Right cardiac atrium (tissue), 5 donors: ENCODE measurements around the gene NAA80. TPM values are rescaled to one million over a fixed set of nuclear protein-coding genes. Genes with fewer than 3 reads are reported as not detected.
A peak's percentile ranks its signal among the peaks of the same experiment; 100 is the strongest.

ENCODE experiments used
- ATAC-seq, 2 donors: fragments of 200-7000 bp; cut with Tn5 transposase; one replicate each; pipeline versions ENCODE4 v1.8.0 to v1.9.1; 2020; ENCODE audit warnings: moderate library complexity in 2 of 2, mild to moderate bottlenecking in 1 of 2
- DNase-seq, 3 donors: peaks; one replicate each; pipeline ENCODE4 v3.0.0-alpha.2; 2020
- H3K27ac ChIP-seq: one replicate; pipeline ENCODE4 v1.5.1; 2013; ENCODE audit warnings: mild to moderate bottlenecking, low read length, control low read depth, moderate library complexity
- H3K27me3 ChIP-seq: one replicate; pipeline ENCODE4 v1.6.1; 2013; ENCODE audit not compliant: control insufficient read depth, insufficient read depth
- H3K4me1 ChIP-seq: one replicate; pipeline ENCODE4 v1.6.1; 2013; ENCODE audit warnings: low read length; ENCODE audit not compliant: control insufficient read depth, insufficient read depth
- H3K4me3 ChIP-seq: one replicate; pipeline ENCODE4 v1.5.1; 2013; ENCODE audit warnings: low read length, control low read depth
- H3K9me3 ChIP-seq: one replicate; pipeline ENCODE4 v1.6.1; 2013; ENCODE audit warnings: low read length; ENCODE audit not compliant: control insufficient read depth
- WGBS: extraction: QIAGEN DNeasy Blood & Tissue Kit; methylation state at CpG from one replicate; pipeline ENCODE4 v1.1.7; 2013; 5-methylcytosine and 5-hydroxymethylcytosine counted together
- intact Hi-C, 4 donors: fragments of 100-400 bp; cut with DNase I; formaldehyde crosslinking; loops; one replicate each; pipeline versions ENCODE4 v1.11.0 to v1.14.0; 2022 to 2023
- polyA plus RNA-seq: library from polyadenylated mRNA; stranded (reverse); fragments of 200-250 nt; gene quantifications from one replicate; pipeline ENCODE4 v1.2.3, GENCODE V29; 2013
- total RNA-seq, 4 donors: library from RNA; stranded (reverse); fragmentation: NEBNext Ultra II Directional; extraction: Animal tissue kit (Norgen Biotek cat#: 25700); gene quantifications; one replicate each; pipeline ENCODE4 v1.2.1, GENCODE V29; 2021
- donor health status: healthy with polysubstance abuse.
- donor health status: DM: no; HTN: yes; CAD: no.
- donor health status: DM: no; HTN: no; CAD: no.
- donor health status: DM: no; HTN: yes; CAD: no; lungs with severe emphysema.
- donor health status: DM: yes; HTN: yes; CAD: no.

Gene NAA80
- total and polyA plus RNA-seq, 5 donors: 8.1 to 11.5 (median 9.0) TPM

DNA sequence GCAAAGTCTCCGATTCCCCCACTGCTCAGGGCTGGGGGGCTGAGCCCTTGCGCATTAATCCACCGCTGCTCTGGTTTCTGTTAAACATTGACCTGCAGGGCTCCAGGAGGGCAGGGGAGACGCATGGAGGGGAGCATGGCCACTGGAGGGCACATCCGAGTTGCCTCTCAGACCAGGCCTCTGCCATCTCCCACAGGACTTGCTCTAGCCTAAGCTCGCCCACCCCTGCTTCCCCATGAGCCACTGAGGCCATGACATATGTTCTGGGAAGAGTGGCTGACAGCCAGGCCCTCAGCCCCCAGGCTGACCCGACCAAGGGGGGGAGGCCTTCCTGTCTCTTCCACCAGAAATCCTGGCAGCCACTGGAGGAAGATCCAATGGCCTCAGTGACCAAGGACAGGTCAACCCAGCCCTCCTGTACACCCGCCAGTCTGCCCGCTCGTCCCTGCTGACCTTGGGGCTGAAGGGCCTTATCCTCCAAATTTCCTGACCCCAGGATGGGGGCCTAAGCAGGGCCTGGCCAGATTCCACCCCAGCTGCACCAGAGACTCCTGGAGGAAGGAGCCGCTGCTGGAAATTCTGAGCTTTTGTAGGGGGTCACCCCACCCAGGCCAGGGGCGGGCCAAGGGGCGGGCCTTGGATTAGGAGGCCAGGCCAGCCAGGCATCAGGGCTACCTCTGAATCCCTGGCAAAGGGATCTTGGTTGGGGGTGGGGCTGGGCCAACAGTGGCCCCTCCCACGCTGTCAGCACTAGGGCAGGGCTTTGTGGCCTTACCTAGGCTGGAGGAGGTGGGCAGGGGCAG, 4.0 kb upstream of the NAA80 start, which contains the start of gene HYAL1:
HYAL1 (minus strand) TSS at position 562 of the 803 bp plus-strand sequence. CDS start 618 bp downstream, outside the sequence.
- Histone ChIP-seq H3K9me3 (no peaks in the 10 kb centered on the region), H3K4me3 (peak within 1 kb of the TSS; percentile 24), H3K27me3 (no peaks in the 10 kb centered on the region), H3K4me1 (peaks cover 9% of the 10 kb centered on the region), H3K27ac (peak within 1 kb of the TSS; percentile 80)
- intact Hi-C loops: no loop called here
- peak; percentile 40 to 59 for ATAC-seq
- DNase-seq: peak; percentile 88 to 93 (median 92)
- WGBS: 49% methylated on average over 14 of the region's 14 CpGs

DNA sequence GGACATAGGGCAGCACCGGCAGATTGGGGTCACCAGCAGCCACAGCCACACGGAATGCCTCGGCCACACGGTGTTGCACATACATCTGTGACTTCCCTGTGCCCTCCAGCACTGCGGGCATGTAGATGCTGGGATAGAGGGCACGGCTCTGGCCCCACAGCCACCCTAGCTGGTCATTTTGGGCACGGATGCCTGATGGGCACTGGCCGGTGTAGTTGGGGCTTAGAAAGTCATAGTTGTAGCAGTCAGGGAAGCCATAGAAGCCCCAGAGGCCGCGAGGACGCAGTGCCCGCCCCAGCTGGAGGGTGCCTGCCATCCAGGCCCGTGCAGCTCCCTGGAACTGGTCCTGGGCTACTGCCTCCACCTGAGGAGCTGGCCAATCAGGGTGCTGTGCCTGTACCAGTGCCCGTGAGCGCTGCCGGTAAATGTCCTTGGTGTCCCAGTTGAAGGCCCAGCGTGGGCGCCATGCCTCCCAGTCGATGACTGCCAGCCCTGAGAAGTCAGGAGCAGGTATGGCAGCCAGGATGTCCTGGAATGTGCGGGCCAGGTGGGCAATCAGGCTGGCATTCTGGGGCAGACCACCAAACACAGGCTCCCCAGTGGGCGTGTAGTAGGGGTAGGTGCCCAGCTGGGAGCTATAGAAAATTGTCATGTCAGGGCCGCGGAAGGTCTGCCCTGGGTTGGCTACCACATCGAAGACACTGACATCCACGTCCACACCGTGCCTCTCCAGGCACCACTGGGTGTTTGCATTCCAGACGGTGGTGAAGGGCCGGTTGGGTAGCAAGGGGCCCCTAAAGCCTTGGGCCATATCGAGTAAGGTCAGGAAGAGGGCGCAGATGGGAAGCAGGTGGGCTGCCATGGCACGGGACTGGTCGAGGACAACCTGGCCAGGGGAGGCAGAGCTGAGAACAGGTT, 3.1 kb upstream of the NAA80 start:
- DNase-seq (peak in 2 of 3 donors; percentile 66 to 67), ATAC-seq (no peak)
- 76% methylated on average over 32 of the region's 32 CpGs for WGBS
- peaks cover 10% of the 10 kb centered on the region for H3K4me1 ChIP-seq
- H3K27ac ChIP-seq: peak overlapping the region; percentile 80
- no peaks in the 10 kb centered on the region for H3K9me3 ChIP-seq
- no peaks in the 10 kb centered on the region for H3K27me3 ChIP-seq
- H3K4me3 ChIP-seq: peak overlapping the region; percentile 24
- intact Hi-C loops: no loop called here

- H3K9me3 ChIP-seq: no peaks in the 10 kb centered on the region
- peak overlapping the region; percentile 91 for H3K27ac ChIP-seq
- no peak overlapping the region for H3K4me3 ChIP-seq
- intact Hi-C loops: no loop called here
- no peaks in the 10 kb centered on the region for H3K27me3 ChIP-seq
- DNase-seq (no peak), ATAC-seq (no peak)
- 82% methylated on average over 6 of the region's 6 CpGs for WGBS
- H3K4me1 ChIP-seq: peaks cover 10% of the 10 kb centered on the region
Measured at GRCh38 chr3:50300681-50301254, 1.6 kb upstream of the NAA80 start.

- intact Hi-C loops: no loop called here
- 44% methylated on average over 12 of the region's 12 CpGs for WGBS
- H3K4me1 ChIP-seq: peaks cover 10% of the 10 kb centered on the region
- no peaks in the 10 kb centered on the region for H3K27me3 ChIP-seq
- ATAC-seq (no peak), DNase-seq (peak in 2 of 3 donors; percentile 70 to 74)
- no peaks in the 10 kb centered on the region for H3K9me3 ChIP-seq
- H3K27ac ChIP-seq: peak overlapping the region; percentile 91
- H3K4me3 ChIP-seq: peak overlapping the region; percentile 30
Measured at GRCh38 chr3:50299929-50300680, 900 bp upstream of the NAA80 start.

GRCh38 chr3:50299638-50299928, 378 bp upstream of the NAA80 start:
- Histone ChIP-seq H3K4me3 (peak overlapping the region; percentile 30), H3K4me1 (peaks cover 10% of the 10 kb centered on the region), H3K9me3 (no peaks in the 10 kb centered on the region), H3K27ac (peak overlapping the region; percentile 91), H3K27me3 (no peaks in the 10 kb centered on the region)
- ATAC-seq (no peak), DNase-seq (no peak)
- 0% methylated on average over 12 of the region's 12 CpGs for WGBS
- intact Hi-C loops: no loop called here

- Histone ChIP-seq H3K4me3 (peak overlapping the region; percentile 38), H3K4me1 (peaks cover 10% of the 10 kb centered on the region), H3K27me3 (no peaks in the 10 kb centered on the region), H3K9me3 (no peaks in the 10 kb centered on the region), H3K27ac (no peak overlapping the region)
- intact Hi-C loops: no loop called here
- WGBS: 40% methylated on average over 9 of the region's 9 CpGs
- ATAC-seq (no peak), DNase-seq (peak in 1 of 3 donors; percentile 69)
Measured at GRCh38 chr3:50297896-50298725, 1.1 kb downstream of the NAA80 start.

DNA sequence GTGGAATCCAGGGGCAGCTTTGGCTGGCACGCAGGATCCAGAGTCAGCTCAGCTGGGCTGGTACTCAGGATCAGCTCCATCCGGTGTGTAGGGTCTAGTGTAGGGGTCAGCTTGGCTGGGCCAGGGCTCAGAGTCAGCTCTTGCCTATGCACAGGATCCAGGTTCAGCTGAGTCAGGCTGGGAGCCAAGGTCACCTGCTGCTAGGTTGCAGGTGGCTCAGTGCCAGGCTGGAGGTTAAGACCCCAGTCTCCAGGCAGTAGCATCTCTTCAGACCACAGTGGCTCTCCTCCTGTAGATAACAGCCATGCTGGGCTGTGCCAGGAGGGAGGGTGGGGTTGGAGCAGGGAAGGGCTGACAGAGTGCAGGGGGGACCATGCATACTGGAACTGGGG, 1.8 kb downstream of the NAA80 start:
- WGBS: 91% methylated on average over 2 of the region's 2 CpGs
- H3K27me3 ChIP-seq: no peaks in the 10 kb centered on the region
- ATAC-seq (no peak), DNase-seq (peak in 1 of 3 donors; percentile 64)
- intact Hi-C loops: no loop called here
- H3K4me1 ChIP-seq: peaks cover 13% of the 10 kb centered on the region
- no peak overlapping the region for H3K27ac ChIP-seq
- no peak overlapping the region for H3K4me3 ChIP-seq
- H3K9me3 ChIP-seq: no peaks in the 10 kb centered on the region

DNA sequence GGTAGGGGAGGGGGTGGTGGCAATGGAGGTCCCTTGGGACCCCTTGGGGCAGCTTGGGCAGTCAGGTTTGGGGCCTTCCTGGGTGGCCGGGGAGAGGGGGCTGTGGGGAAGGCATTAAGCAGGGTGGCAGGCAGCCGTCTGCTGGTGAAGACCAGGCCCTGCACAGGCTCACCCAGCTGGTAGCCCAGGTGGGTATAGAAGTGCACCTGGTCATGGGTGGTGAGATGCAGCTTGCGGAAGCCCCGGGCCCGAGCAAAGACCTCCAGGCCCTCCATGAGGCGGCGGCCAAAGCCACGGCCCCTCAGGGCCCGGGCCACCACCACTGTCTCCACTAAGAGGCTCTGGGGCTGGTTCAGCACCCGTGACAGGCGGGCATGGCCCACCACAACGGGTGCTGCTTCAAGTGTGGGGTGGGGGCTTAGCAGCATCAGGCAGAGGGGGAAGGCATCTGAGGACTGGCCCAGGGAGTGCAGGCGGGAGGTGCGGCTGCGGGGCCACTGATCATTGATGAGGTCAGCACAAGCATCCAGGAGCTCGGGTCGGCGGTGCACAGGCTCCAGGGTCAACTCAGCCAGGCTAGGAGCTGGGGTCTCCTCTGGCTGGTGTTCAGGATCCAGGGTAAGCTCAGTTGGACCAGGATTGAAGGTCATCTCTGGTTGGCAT, 2.4 kb downstream of the NAA80 start:
- no peaks in the 10 kb centered on the region for H3K9me3 ChIP-seq
- DNase-seq (peak in 1 of 3 donors; percentile 68), ATAC-seq (no peak)
- no peaks in the 10 kb centered on the region for H3K27me3 ChIP-seq
- H3K4me1 ChIP-seq: peaks cover 13% of the 10 kb centered on the region
- 94% methylated on average over 18 of the region's 18 CpGs for WGBS
- no peak overlapping the region for H3K4me3 ChIP-seq
- no peak overlapping the region for H3K27ac ChIP-seq
- intact Hi-C loops: no loop called here

DNA sequence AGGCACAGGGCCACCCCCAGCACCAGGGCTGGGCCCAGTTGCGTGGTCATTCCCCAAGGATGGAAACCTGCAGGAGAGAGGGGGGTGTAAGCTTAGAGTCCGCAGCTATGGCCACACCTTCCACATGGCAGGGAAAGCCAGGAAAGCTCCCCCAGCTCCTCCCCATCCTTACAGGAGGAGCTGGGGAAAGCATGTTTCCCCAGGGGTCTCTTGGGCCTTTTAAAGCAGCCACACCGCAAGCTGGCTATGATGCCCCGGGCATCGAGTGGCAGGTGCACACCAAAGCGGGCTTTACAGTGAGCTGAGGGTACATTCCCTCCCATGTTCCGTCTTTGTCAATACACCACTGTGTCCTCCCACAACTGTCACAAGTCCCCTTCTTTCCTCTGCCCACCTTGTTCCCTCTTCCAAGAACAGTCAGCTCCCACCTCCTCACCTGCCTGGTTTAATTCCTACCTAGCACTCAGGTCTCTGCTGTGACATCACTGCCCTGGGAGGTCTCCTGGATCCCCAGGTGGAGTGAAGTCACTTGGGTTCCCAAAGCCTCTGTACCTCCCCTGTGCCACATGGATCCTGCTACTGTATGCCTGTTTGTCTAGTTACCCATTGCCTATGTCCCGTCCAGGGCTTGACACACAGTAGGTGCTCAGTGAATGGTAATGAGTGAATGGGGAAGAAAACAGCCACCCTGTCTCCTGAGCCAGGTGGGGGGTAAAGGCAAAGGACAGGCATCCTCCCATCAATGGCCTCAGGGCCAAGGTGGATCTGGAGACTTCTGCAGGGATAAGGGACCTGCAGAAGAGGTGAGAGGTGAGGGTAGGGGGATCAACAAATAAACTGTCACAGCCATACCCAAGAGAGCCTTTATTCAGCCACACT, 3.4 kb downstream of the NAA80 start:
- H3K4me3 ChIP-seq: no peak overlapping the region
- WGBS: 81% methylated on average over 8 of the region's 8 CpGs
- H3K27me3 ChIP-seq: no peaks in the 10 kb centered on the region
- intact Hi-C loops: no loop called here
- ATAC-seq: no peak
- no peak for DNase-seq
- no peak overlapping the region for H3K27ac ChIP-seq
- H3K4me1 ChIP-seq: peaks cover 16% of the 10 kb centered on the region
- no peaks in the 10 kb centered on the region for H3K9me3 ChIP-seq
